HG02870 (cell line): ENCODE measurements around the gene CORO7.

Experiments used
- ATAC-seq: cut with Tn5 transposase; IDR thresholded peaks from one replicate; pipeline ENCODE4 v1.9.1; 2021; ENCODE audit warnings: mild to moderate bottlenecking, moderate library complexity; ENCODE audit not compliant: unreplicated experiment

The CORO7 gene

GRCh38 chr16:4373356-4373908 is 43.0 kb downstream of the CORO7 start:
- ATAC-seq: no peak

DNA sequence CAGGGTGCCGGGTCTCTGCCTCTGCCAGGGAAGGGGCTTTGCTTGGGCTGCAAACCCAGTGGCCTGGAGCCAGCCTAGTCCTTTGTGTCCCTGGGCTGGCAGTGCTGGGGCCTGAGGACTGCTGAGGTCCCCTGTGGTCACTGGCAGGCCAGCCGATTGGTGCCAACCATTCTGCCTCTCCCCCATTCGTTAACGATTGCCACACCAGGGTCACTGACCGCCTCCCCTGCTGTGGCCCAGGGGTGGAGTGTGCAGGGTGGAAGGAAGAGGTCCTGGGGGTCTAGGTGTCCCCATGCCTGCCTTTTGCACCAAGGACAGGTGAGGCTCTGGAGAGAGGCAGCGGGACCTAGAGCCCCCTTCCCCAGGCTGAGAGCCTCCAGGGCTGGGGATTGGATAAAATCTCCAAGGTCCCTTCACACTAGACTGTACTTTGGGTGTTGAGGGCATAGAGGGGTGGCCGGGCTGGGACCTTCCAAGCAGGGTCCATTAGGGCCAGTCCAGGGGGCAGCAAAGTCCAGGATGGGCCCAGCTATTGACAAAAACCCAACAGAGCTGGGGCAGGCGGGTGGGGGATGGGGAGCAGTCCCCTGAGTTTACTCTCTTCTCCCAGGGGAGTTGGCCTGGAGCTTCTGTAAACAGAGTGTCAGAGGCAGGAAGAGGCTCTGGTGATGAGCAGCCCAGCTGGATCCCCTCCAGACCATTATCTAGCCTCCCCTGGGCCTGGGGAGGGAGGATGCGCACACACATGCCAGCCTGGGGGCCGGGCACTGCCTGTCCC is 43.6 kb downstream of the CORO7 start:
- ATAC-seq: no peak

DNA sequence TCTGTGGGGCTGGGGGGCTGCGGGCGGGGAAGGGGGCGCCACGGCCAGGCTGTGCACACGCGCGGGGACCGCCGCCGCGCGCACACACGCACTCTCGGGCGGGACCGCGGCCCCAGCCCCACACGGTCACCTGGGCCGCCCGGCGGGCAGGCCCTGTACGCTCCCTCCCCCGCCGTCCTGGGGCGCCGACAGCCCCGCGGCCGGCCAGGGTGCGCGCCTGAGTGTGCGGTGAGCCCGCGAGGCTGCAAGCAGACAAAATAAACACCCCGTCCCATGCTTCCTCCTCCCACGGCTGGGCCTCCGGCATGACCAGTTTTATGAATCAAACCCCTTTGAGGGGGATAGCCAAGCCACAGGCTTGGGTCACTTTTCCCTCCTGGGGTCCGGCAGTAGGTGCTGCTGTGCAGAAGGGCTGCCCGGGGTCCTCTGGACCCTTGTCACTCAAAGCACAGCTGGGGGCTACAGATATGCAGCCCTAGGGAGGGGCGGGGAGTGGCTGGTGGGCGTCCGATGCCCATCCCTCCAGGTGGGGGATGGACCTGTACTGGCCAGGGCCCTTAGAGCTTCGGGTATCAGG is 44.3 kb downstream of the CORO7 start:
- peak; percentile 25 for ATAC-seq

DNA sequence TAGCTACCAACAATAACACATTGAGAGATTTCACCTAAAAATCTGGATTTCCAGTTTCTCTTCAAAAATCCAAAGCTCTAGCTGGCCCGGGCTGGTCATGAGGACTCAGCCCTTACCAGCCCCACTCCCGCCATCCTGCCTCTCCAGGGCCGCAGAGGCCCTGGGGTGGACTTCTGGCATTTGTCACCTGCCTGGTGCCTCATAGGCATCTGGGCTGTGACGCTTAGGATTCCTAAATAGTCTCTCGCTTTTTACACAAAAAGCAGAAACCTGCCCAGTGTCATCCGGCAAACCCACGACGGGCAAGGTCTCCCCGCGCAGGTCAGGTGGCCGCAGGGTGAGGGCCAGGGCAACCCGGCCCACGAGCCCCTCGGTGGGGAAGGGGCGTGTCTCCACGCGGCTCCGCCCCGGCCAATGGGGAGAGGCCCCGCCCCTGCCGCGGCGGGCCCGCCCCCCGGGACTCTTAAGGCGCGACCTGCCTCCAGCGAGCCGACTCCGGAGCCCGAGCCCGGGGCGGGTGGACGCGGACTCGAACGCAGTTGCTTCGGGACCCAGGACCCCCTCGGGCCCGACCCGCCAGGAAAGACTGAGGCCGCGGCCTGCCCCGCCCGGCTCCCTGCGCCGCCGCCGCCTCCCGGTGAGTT is 44.9 kb downstream of the CORO7 start, which contains the start of gene VASN:
Gene VASN (plus strand): TSS at position 492 of the 644 bp plus-strand sequence. CDS start 9,030 bp downstream, outside the sequence.
- peak; percentile 77 for ATAC-seq

DNA sequence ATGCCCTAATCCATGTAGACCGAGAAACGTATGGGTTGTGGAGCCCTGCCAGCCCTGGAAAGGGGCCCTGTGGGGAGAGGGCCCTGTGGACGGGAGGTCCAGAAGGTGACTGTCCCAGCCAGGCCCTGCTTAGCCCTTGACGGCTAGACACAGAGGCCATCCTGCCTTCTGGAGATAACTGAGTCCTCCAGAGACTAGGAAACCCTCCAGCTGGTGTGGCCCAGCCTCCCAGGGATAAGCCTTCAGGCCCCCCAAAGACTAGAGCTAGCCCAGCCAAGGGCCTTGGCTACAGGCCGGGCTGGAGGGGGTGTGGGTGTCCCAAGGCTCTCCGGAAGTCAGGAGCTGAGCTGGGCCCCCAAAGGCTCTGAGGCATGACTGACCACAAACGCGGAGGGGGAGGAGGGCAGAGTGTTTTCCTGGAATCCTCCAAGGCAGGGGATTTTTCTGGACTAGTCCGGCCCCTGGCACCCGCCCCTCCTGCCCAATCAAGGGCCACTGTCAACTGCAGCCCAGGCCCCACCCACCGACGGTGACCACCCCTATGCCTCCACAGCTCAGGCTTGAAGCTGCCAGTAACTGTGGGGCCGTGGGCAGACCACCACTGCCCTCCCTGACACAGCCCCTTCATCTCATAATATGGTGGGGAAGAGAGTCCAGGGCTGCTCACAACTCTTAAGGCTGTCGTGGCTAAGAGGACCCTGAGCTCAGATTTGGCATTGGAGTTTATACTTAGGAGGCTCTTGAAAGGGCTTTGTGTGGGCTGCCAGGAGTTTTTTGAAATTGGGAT is 45.6 kb downstream of the CORO7 start:
- no peak for ATAC-seq

GRCh38 chr16:4370151-4370550 is 46.2 kb downstream of the CORO7 start:
- no peak for ATAC-seq

GRCh38 chr16:4369007-4369733 is 47.2 kb downstream of the CORO7 start:
- no peak for ATAC-seq

GRCh38 chr16:4367393-4367856 is 49.0 kb downstream of the CORO7 start:
- no peak for ATAC-seq

GRCh38 chr16:4366016-4366415 is 50.4 kb downstream of the CORO7 start:
- ATAC-seq: no peak

DNA sequence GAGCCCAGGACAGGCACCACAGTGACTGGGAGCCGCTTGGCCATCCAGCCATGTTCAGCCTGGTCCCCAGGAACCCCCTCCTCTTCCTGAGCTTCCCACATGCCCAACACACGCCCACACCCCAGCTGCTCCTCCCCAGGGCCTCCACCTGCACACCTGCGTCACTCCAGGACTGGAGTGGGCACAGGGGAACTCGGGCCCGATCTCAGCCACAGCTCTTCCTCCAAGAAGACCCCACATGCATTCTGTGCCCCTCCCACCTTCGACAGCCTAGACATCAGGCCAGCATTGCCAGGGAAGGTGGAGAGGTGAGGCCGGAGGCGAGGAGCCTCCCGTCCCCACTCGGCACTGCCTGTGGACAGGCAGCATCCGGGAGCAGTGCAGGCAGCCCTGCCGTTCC is 50.8 kb downstream of the CORO7 start:
- no peak for ATAC-seq

DNA sequence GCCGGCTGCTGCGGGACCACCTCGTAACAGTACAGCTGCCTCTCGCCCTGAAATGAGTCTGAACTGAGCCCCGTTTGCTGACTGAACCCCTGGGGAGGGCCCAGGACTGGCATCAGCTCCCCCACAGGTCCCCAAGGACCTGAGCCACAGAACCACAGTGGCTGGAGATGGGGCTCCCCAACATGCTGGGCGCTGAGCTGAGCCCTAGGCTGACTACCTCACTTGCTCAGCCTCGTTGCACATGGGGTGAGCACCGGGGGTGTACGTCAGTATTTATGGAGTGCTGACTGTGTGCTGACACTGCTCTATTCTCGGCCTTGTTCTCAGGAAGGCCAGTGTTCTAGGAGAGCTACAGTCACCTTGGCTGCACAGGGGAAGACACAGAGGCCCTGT is 51.4 kb downstream of the CORO7 start:
- no peak for ATAC-seq

DNA sequence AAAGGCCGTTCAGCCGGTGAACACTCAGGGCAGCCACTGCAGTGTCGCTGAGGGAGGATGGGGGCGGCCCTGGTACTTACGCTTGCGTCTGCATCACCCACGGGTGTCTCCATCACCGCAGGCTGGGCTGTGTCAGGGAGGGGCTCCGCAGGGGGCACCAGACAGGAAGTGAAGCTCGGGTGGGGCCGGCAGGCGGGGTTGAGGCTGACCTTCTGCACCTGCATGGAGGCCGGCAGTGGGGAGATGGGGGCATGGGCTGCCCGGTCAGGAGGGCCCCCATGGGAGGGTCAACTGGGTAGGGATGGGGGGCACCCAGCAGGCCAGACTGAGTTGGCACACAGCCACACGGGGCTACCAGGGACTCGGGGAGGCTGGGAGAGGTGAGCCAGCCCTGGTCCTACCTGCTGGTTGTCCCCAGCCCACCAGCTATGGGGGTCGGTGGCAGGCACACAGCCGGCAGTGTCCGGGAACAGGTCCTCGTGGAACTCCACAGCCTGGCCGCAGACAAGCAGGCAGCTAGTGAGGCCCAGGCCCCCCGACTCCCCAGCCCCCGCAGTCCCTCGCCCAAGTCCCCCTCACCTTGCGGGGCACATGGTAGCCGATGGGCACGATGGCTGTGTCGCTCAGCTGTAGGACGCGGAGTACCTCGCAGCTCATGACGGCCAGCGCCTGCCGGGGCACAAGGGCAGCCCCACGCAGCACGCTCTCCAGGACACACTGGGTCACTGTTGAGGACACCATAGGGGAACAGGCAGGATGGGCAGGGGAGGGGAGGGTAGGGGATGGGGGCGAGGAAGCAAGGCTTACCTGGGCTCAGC is 52.0 kb downstream of the CORO7 start:
- no peak for ATAC-seq

DNA sequence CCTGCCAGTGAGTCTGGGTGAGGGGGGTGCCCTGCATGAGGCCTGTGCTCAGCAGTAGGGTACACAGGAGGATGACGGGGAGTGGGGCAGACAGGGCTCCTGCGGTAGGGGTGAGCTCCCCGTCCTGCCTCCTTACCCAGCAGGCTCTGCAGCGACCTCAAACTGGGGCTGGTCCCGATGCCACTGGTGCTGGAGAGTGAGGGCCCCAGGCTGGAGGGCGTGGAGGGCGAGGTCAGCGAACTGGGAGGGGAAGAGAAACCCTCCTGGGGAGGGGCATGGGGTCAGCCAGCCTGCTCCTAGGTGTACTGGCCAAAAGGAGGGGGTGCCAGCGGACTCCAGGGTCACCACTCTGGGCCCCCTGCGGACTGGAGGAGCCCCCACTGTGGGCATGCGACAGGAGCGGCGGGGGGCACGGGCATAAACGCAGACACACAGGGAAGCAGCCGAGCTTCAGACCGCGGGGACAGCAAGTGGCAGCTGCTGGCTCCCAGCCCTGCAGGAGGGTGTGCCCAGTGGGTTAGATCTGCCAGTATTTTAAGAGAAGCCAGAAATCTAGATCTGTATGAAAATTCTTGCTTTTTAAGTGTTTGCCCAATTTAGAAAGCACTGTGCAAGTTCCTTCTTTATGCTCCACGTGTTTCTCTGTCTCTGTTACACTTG is 53.8 kb downstream of the CORO7 start:
- ATAC-seq: no peak

GRCh38 chr16:4361944-4362311 is 54.5 kb downstream of the CORO7 start:
- ATAC-seq: no peak

DNA sequence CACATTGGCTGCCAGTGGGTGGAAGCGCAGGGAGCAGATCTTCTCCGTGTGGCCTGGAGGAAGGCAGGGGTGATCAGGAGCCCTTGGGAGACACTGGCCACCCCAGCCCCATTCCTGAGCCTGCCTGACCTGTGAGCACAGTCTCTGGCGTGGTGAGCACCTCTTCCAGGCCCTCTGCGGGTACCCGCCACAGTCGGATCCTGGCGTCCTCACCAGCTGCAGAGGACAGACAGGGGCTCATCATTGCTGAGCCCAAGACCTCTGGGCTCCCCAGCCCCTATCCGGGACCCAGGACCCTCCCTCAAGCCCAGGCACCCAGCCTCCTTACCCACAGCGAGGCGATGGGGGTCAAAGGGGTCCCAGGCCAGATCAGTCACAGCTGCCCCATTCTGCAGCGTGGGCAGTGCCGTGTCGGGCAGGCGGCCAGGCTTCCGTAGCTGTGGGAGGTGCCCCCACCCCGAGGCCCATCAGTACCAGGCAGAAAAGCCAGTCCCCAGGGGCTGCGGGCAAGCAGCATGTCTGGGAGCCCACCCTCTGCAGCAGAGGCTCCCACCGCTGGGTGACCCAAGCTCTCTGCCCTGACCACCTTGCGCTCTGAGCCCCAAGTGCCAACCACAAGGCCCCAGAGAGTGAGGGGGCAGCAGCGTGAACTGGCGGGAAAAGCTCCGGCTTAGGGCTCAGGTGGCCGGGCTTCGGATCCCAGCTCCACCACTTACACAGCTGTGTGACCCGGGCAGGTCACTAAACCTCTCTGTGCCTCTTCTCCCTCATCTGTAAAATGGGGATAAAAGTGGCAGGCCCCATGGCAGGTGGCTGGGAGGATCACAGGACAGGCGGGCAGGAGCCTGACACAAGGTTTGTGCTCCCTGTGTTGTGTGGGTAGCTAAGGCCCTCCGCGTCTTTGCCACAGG is 55.1 kb downstream of the CORO7 start:
- no peak for ATAC-seq

- no peak for ATAC-seq
Measured at GRCh38 chr16:4360538-4361021, 55.8 kb downstream of the CORO7 start.

DNA sequence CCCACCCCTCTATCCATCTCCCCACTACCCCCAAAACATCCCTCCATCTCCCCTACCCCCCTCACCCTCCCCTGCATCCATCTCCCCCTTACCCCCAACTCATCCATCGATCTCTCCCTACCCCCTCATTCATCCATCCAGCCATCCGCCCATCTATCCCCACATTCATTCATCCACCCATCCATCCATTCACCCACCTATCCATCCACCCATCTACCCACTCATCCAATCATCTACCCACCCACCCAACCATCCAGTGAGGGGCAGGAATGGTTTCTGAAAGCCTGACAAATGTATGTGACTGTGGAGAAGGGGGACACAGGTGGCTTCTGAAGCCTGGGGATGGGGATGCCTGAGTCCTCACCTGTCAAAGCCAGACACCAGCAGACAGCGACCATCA is 56.5 kb downstream of the CORO7 start:
- ATAC-seq: no peak
